Measurements from ENCODE around the gene CGB1.
"Not testable (repeated sequence)": the region's sequence is repeated elsewhere in the genome, so short reads cannot be mapped to it uniquely, and the experiment has no call there.

Gene CGB1

GRCh38 chr19:49042177-49042576 lies 5.5 kb upstream of the CGB1 start:
- H3K4me3 ChIP-seq (ENCODE audit: low read depth, low read length, poor library complexity, severe bottlenecking): no peak overlapping the region
- H3K9me2 ChIP-seq (ENCODE audit: low read depth, low read length): no peaks in the 10 kb centered on the region
- H4K20me1 ChIP-seq (ENCODE audit: insufficient read depth, low read length): no peaks in the 10 kb centered on the region
- H3K4me2 ChIP-seq (ENCODE audit: low read length): no peak overlapping the region
- no peaks in the 10 kb centered on the region for H3F3A ChIP-seq (ENCODE audit: insufficient read depth, low read length)
- H3K9me3 ChIP-seq (ENCODE audit: low read length): no peaks in the 10 kb centered on the region
- no peak overlapping the region for H3K27ac ChIP-seq (ENCODE audit: low read depth, low read length, poor library complexity, severe bottlenecking)
- H2AFZ ChIP-seq (ENCODE audit: low read length): no peak overlapping the region
- H3K27me3 ChIP-seq (ENCODE audit: insufficient read depth, low read length): no peaks in the 10 kb centered on the region
- H3K9ac ChIP-seq (ENCODE audit: low read length): no peak overlapping the region
- H3K36me3 ChIP-seq (ENCODE audit: insufficient read depth, low read length): no peaks in the 10 kb centered on the region
- no peaks in the 10 kb centered on the region for H3K79me2 ChIP-seq (ENCODE audit: insufficient read depth, low read length)
- no peaks in the 10 kb centered on the region for H3K4me1 ChIP-seq (ENCODE audit: insufficient read depth, low read length, severe bottlenecking)
- TF ChIP-seq EZH2 (IDR thresholded peaks at IDR 0.05; ENCODE audit: borderline replicate concordance, low read length) (no peak), CTCF (IDR thresholded peaks at IDR 0.05; ENCODE audit: low read length) (no peak)

- not testable (repeated sequence) for H3K4me2 ChIP-seq (ENCODE audit: low read length); H3F3A ChIP-seq (ENCODE audit: insufficient read depth, low read length); H3K36me3 ChIP-seq (ENCODE audit: insufficient read depth, low read length); H3K9me3 ChIP-seq (ENCODE audit: low read length); H3K9me2 ChIP-seq (ENCODE audit: low read depth, low read length); H3K27me3 ChIP-seq (ENCODE audit: insufficient read depth, low read length); H3K4me1 ChIP-seq (ENCODE audit: insufficient read depth, low read length, severe bottlenecking); H3K9ac ChIP-seq (ENCODE audit: low read length); H4K20me1 ChIP-seq (ENCODE audit: insufficient read depth, low read length); H3K27ac ChIP-seq (ENCODE audit: low read depth, low read length, poor library complexity, severe bottlenecking); H3K4me3 ChIP-seq (ENCODE audit: low read depth, low read length, poor library complexity, severe bottlenecking); H3K79me2 ChIP-seq (ENCODE audit: insufficient read depth, low read length); H2AFZ ChIP-seq (ENCODE audit: low read length)
Measured at GRCh38 chr19:49039736-49040135, 3.0 kb upstream of the CGB1 start.

- H3K27ac ChIP-seq (ENCODE audit: low read depth, low read length, poor library complexity, severe bottlenecking); H2AFZ ChIP-seq (ENCODE audit: low read length); H3K9me2 ChIP-seq (ENCODE audit: low read depth, low read length); H3K4me1 ChIP-seq (ENCODE audit: insufficient read depth, low read length, severe bottlenecking); H3K36me3 ChIP-seq (ENCODE audit: insufficient read depth, low read length); H3K9ac ChIP-seq (ENCODE audit: low read length); H3F3A ChIP-seq (ENCODE audit: insufficient read depth, low read length); H3K9me3 ChIP-seq (ENCODE audit: low read length); H3K4me2 ChIP-seq (ENCODE audit: low read length); H3K27me3 ChIP-seq (ENCODE audit: insufficient read depth, low read length); H3K4me3 ChIP-seq (ENCODE audit: low read depth, low read length, poor library complexity, severe bottlenecking); H3K79me2 ChIP-seq (ENCODE audit: insufficient read depth, low read length); H4K20me1 ChIP-seq (ENCODE audit: insufficient read depth, low read length): not testable (repeated sequence)
Measured at GRCh38 chr19:49038557-49039276, 2.0 kb upstream of the CGB1 start.

DNA sequence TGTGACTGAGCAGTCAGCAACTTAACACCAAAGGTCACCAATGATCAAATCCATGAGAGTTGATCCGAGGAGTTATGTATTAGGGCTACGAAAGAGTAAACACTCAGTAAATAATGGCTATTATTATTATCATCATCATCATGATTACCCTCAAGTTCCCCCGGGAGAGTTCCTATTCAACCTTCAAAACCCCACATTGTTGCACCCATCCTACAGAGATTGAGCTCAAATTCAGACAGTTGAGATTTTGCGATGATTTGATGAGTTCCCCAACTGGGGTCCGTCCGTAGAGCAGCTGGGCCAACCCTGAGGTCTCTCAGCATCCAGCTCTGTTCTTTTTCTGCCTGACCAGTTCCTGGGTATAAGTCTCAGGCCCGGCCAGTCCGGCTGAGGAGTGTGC lies 1.4 kb upstream of the CGB1 start:
- H2AFZ ChIP-seq (ENCODE audit: low read length); H3K9me3 ChIP-seq (ENCODE audit: low read length); H3K79me2 ChIP-seq (ENCODE audit: insufficient read depth, low read length); H3K27ac ChIP-seq (ENCODE audit: low read depth, low read length, poor library complexity, severe bottlenecking); H3K27me3 ChIP-seq (ENCODE audit: insufficient read depth, low read length); H3F3A ChIP-seq (ENCODE audit: insufficient read depth, low read length); H4K20me1 ChIP-seq (ENCODE audit: insufficient read depth, low read length); H3K4me2 ChIP-seq (ENCODE audit: low read length); H3K9me2 ChIP-seq (ENCODE audit: low read depth, low read length); H3K36me3 ChIP-seq (ENCODE audit: insufficient read depth, low read length); H3K9ac ChIP-seq (ENCODE audit: low read length); H3K4me3 ChIP-seq (ENCODE audit: low read depth, low read length, poor library complexity, severe bottlenecking); H3K4me1 ChIP-seq (ENCODE audit: insufficient read depth, low read length, severe bottlenecking): not testable (repeated sequence)

All from OCI-LY1 (cell line).